A549 (cell line): ENCODE results near the gene PLEKHG4B. TPM values are rescaled to one million over a fixed set of nuclear protein-coding genes. Genes with fewer than 3 reads are reported as not detected.

Experiments
- ATAC-seq, 2 experiments: fragments of 200-7000 bp in 1 of 2; fragments of >200 bp in 1 of 2; cut with Nextera tagmentation in 1 of 2; cut with Tn5 transposase in 1 of 2; 3 replicates each; pipeline versions ENCODE4 v1.8.0 to v1.9.1; 2018 to 2020; ENCODE audit warnings: mild to moderate bottlenecking in 1 of 2, moderate library complexity in 1 of 2
- CTCF ChIA-PET: fragments of 300-600 bp; sonication (Branson Sonifier 250); formaldehyde crosslinking; extraction: SDS; loops from one replicate; lab custom pipeline; 2021; ENCODE audit warnings: antibody characterized with exemption, inconsistent platforms; lab: Yijun Ruan, JAX
- POLR2A ChIA-PET: fragments of 350-600 bp; formaldehyde crosslinking; extraction: SDS; loops from one replicate; lab custom pipeline; 2021; ENCODE audit warnings: antibody characterized with exemption, inconsistent platforms; lab: Yijun Ruan, JAX
- DNase-seq, 2 experiments: peaks; one replicate each; pipeline versions ENCODE4 v3.0.0 to v3.0.0-alpha.2; 2011 to 2016; ENCODE audit warnings: low read depth in 1 of 2, low spot score in 1 of 2
- FAIRE-seq: peaks from 2 replicates; lab custom pipeline; 2011; peaks lifted over from hg19 to GRCh38; lab: Jason Lieb, UNC
- H3K27ac ChIP-seq, 2 experiments: fragments of >200 bp; sonication (Bioruptor Twin); formaldehyde crosslinking; 3 replicates each; pipeline ENCODE4 v1.5.1; 2016 to 2017
- H3K4me1 ChIP-seq: fragments of >200 bp; sonication (Bioruptor Twin); formaldehyde crosslinking; 3 replicates; pipeline ENCODE4 v1.6.1; 2016
- H3K4me2 ChIP-seq: fragments of >200 bp; sonication (Bioruptor Twin); formaldehyde crosslinking; 3 replicates; pipeline ENCODE4 v1.6.1; 2016
- H3K4me3 ChIP-seq: fragments of >200 bp; sonication (Bioruptor Twin); formaldehyde crosslinking; 3 replicates; pipeline ENCODE4 v1.5.1; 2016
- H3K9me3 ChIP-seq: fragments of >200 bp; sonication (Bioruptor Twin); formaldehyde crosslinking; 3 replicates; pipeline ENCODE4 v1.6.1; 2016
- CBX2 ChIP-seq: fragments of 200-600 bp; sonication (generic); IDR thresholded peaks from 2 replicates; pipeline ENCODE4 v1.6.1; 2016; ENCODE audit warnings: low read depth, mild to moderate bottlenecking, borderline replicate concordance
- CBX8 ChIP-seq: fragments of 200-600 bp; sonication (generic); IDR thresholded peaks from 2 replicates; pipeline ENCODE4 v1.6.1; 2016
- CHD4 ChIP-seq: fragments of 200-600 bp; sonication (generic); IDR thresholded peaks from 2 replicates; pipeline ENCODE4 v1.6.1; 2016; ENCODE audit warnings: antibody characterized with exemption, mild to moderate bottlenecking, borderline replicate concordance
- CTCF ChIP-seq: fragments of >200 bp; sonication (Bioruptor Twin); formaldehyde crosslinking; IDR thresholded peaks from 3 replicates; pipeline ENCODE4 v1.5.1; 2016
- EP300 ChIP-seq, 2 experiments: fragments of >200 bp; sonication (Bioruptor Twin); formaldehyde crosslinking; IDR thresholded peaks; 2 replicates in 1 of 2; 3 replicates in 1 of 2; pipeline ENCODE4 v1.6.1; 2016 to 2017
- ESRRA ChIP-seq: fragments of 150-350 bp; IDR thresholded peaks from 2 replicates; pipeline ENCODE4 v1.6.1; 2014; ENCODE audit warnings: mild to moderate bottlenecking, low read length, borderline replicate concordance
- FOXS1 ChIP-seq: fragments of 250-450 bp; sonication (Bioruptor Pico); IDR thresholded peaks from 2 replicates; pipeline ENCODE4 v1.5.0; 2020; ENCODE audit warnings: mild to moderate bottlenecking, moderate library complexity
- HDAC2 ChIP-seq: fragments of 200-600 bp; sonication (generic); IDR thresholded peaks from 2 replicates; pipeline ENCODE4 v1.6.1; 2016
- HMGXB4 ChIP-seq: fragments of 250-450 bp; sonication (Bioruptor Pico); IDR thresholded peaks from 2 replicates; pipeline ENCODE4 v1.5.0; 2021; ENCODE audit warnings: mild to moderate bottlenecking, moderate library complexity, borderline replicate concordance
- JUNB ChIP-seq: fragments of >200 bp; sonication (Bioruptor Twin); formaldehyde crosslinking; IDR thresholded peaks from 2 replicates; pipeline ENCODE4 v1.6.1; 2016
- KDM1A ChIP-seq: fragments of 200-600 bp; sonication (generic); IDR thresholded peaks from 2 replicates; pipeline ENCODE4 v1.6.1; 2016; ENCODE audit warnings: low read depth, mild to moderate bottlenecking
- MYC ChIP-seq: IDR thresholded peaks from 2 replicates; pipeline ENCODE4 v1.6.1; 2012; ENCODE audit warnings: mild to moderate bottlenecking, inconsistent platforms, low read length, improper control_type of control experiment, borderline replicate concordance
- NFE2L2 ChIP-seq: fragments of 150-350 bp; conservative IDR thresholded peaks from 2 replicates; pipeline ENCODE4 v1.6.1; 2014; ENCODE audit warnings: low read length
- PBX3 ChIP-seq: IDR thresholded peaks from 2 replicates; pipeline ENCODE4 v1.6.1; 2012
- RARB ChIP-seq: fragments of 250-450 bp; sonication (Bioruptor Pico); IDR thresholded peaks from 2 replicates; pipeline ENCODE4 v1.8.0; 2021; ENCODE audit warnings: mild to moderate bottlenecking, moderate library complexity
- RFX5 ChIP-seq: fragments of 450-650 bp; IDR thresholded peaks from 2 replicates; pipeline ENCODE4 v1.7.1; 2014; ENCODE audit warnings: antibody characterized with exemption, mild to moderate bottlenecking, moderate library complexity
- RNF2 ChIP-seq: fragments of 200-600 bp; sonication (generic); IDR thresholded peaks from 2 replicates; pipeline ENCODE4 v1.6.1; 2016; ENCODE audit warnings: low read depth, mild to moderate bottlenecking, antibody characterized with exemption, moderate library complexity, borderline replicate concordance
- SMC3 ChIP-seq: fragments of >200 bp; sonication (Bioruptor Twin); formaldehyde crosslinking; IDR thresholded peaks from 3 replicates; pipeline ENCODE4 v1.6.1; 2018; ENCODE audit warnings: inconsistent platforms
- TFCP2L1 ChIP-seq: fragments of 250-450 bp; sonication (Bioruptor Pico); IDR thresholded peaks from 2 replicates; pipeline ENCODE4 v1.5.0; 2021; ENCODE audit warnings: mild to moderate bottlenecking
- TP53 ChIP-seq: fragments of 250-450 bp; sonication (Bioruptor Pico); IDR thresholded peaks from 2 replicates; pipeline ENCODE4 v1.5.0; 2021; ENCODE audit warnings: mild to moderate bottlenecking, moderate library complexity
- ZC3H11A ChIP-seq: fragments of 450-650 bp; IDR thresholded peaks from 2 replicates; pipeline ENCODE4 v1.6.1; 2014; ENCODE audit warnings: antibody characterized with exemption, mild to moderate bottlenecking
- ZSCAN20 ChIP-seq: fragments of 250-450 bp; sonication (Bioruptor Pico); IDR thresholded peaks from 2 replicates; pipeline ENCODE4 v1.8.0; 2022; ENCODE audit warnings: mild to moderate bottlenecking, moderate library complexity
- WGBS: methylation state at CpG from one replicate; pipeline ENCODE4 v1.1.6; 2017; ENCODE audit errors: missing lambda C conversion rate; 5-methylcytosine and 5-hydroxymethylcytosine counted together
- polyA plus RNA-seq, 4 experiments: library from polyadenylated mRNA; depleted of rRNA in 3 of 4; stranded (reverse); fragments of >200 nt; fragmentation: RNase III in 1 of 4; extraction: RNeasy Plus Mini Kit Qiagen cat#74134 plus additional on column Dnase treatment in 1 of 4; gene quantifications; 2 replicates in 3 of 4; 3 replicates in 1 of 4; pipeline ENCODE4 v1.2.3, GENCODE V29; 2011 to 2017
- TF ChIP-seq, protein P1 (sequence below): IDR thresholded peaks from 2 replicates; pipeline ENCODE4 v1.6.1; 2012; ENCODE audit warnings: low read depth, borderline replicate concordance

Gene PLEKHG4B
- polyA plus RNA-seq, 2 of the 4 experiments (the other 2 are of a cell fraction) = 0.57 to 0.59 TPM

DNA sequence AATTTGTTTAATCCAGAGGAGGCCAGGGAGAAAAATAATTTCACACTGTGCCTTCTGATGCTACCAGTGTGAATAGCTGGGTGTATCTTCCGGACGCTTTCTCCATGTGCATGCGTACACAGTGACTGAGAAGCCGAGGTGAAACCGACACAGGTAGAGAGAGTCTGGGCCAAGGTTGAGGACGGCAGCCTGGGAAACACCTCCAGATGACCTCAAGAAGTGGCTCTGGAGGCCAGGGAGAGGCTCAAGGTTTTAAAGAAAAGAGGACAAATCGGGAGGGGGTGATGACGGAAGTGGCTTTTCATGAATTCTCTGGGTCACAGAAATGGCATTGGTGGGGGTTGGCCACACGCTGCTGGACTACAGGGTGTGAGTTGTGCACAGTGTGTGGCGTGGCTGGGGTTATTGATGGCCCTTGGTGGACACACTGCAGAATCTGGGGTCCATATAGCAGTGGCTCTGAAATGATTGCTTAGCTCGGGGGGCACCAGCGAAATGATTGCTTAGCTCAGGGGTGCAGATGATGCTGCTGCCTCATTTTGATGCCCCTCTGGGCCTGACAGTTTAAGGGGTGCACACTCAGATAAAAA is 65.3 kb downstream of the PLEKHG4B start (continued):
- TF ChIP-seq CBX8 (no peak), HMGXB4 (CRISPR knock-in tag) (no peak), HDAC2 (no peak), PBX3 (no peak), JUNB (no peak), RFX5 (no peak)

- H3K9me3 ChIP-seq = no peaks in the 10 kb centered on the region
- ChIA-PET CTCF (interaction anchor here (0.9 kb wide), 1 partner anchor 11 kb away, joined by 3 read pairs; no protein-coding TSS in a partner anchor), POLR2A (no interaction called here)
- DNase-seq (no peak), FAIRE-seq (no peak), ATAC-seq (no peak)
- no peak overlapping the region for H3K27ac ChIP-seq
- H3K4me1 ChIP-seq = no peaks in the 10 kb centered on the region
- TF ChIP-seq MYC (no peak), JUNB (no peak), NFE2L2 (no peak), FOXS1 (CRISPR knock-in tag) (no peak)
- H3K4me3 ChIP-seq = no peak overlapping the region
- 82% methylated on average over 6 of the region's 11 CpGs for WGBS
- no peak overlapping the region for H3K4me2 ChIP-seq
Measured at GRCh38 chr5:157801-158200, 65.8 kb downstream of the PLEKHG4B start.

DNA sequence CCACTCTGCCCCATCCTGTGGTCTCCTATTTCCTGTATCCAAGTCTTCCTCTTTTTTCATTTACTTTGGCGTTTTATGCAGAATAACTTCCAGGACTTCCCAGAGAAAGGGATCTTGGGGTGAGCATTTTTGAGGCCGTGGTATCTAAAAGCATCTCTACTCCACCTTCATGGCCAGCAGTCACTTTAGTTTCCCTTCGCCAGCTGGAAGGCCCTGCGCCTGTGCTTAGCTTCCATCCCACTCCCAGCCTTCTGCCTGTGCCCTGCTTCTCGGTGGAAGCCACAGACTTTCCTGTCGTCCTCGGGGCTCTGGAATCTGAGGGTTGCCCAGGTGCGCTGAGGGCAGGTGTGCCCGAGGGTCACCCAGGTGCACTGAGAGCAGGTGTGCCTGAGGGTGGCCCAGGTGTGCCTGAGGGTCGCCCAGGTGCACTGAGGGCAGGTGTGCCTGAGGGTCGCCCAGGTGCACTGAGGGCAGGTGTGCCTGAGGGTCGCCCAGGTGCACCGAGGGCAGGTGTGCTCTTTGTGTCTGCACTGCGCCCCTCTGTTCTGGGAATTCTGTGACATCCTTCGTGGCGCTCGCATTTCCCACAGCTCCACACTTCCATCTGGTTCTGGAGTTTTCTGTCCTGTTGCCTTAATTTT is 67.0 kb downstream of the PLEKHG4B start:
- Histone ChIP-seq H3K4me3 (no peak overlapping the region), H3K9me3 (no peaks in the 10 kb centered on the region), H3K4me1 (no peaks in the 10 kb centered on the region), H3K27ac (no peak overlapping the region), H3K4me2 (no peak overlapping the region)
- 67% methylated on average over 15 of the region's 17 CpGs for WGBS
- DNase-seq (no peak), ATAC-seq (no peak), FAIRE-seq (no peak)
- TF ChIP-seq TP53 (CRISPR knock-in tag) (no peak), ZSCAN20 (CRISPR knock-in tag) (no peak), CBX2 (no peak)
- TF ChIP-seq, protein P1, sequence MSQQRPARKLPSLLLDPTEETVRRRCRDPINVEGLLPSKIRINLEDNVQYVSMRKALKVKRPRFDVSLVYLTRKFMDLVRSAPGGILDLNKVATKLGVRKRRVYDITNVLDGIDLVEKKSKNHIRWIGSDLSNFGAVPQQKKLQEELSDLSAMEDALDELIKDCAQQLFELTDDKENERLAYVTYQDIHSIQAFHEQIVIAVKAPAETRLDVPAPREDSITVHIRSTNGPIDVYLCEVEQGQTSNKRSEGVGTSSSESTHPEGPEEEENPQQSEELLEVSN = no peak
- POLR2A ChIA-PET = no interaction called here
- CTCF ChIA-PET = interaction anchor here (0.6 kb wide), 1 partner anchor 11 kb away, joined by 5 read pairs; no protein-coding TSS in a partner anchor

DNA sequence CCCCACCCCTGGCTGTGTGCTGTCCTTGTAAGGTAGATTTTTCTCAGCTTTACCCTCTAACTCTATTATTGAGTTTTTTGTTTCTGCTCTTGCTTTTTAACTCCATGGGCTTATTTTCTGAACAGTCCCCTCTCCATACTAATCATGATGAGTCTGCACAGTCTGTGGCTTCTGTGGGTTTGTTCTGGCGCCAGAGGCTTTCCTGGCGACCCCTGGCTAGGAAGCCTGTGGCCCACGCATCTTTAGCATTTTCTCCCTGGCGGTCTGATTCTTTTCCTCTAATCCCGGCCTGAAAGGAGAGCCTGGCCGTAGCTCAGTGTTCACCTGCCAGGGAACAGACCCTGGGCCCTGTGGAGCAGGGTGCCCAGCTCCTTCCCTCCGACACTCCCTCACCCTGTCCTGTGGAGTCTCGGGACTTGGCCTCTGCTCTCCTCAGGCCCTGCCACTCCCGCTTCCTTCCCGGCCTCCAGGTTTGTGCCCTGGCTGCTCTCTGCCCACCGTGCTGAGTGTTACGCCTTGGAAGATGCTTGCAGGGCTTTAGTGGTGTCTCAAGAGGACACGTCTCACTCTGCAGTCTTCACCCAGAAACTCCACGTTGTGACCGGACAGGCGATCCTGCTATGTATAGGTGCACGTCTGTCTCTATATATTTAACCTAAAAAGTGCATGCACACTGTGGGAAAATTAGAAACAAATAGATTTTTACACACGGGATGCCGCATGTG is 67.6 kb downstream of the PLEKHG4B start:
- POLR2A ChIA-PET = no interaction called here
- no peak overlapping the region for H3K4me3 ChIP-seq
- TF ChIP-seq SMC3 (no peak), KDM1A (no peak), EP300 (IDR thresholded peaks at IDR 0.05) (no peak), CTCF (no peak), CBX2 (no peak), TFCP2L1 (CRISPR knock-in tag) (no peak), ZC3H11A (no peak), MYC (no peak), CHD4 (no peak), RARB (CRISPR knock-in tag) (no peak), ESRRA (no peak), RNF2 (no peak)
- TF ChIP-seq, all 56 proteins: peak for 0
- no peak for FAIRE-seq
- CTCF ChIA-PET = interaction anchor here (0.9 kb wide), 1 partner anchor 21 kb away, joined by 3 read pairs; no protein-coding TSS in a partner anchor
- no peak; a peak in 1 of 6 replicates for ATAC-seq
- no peak overlapping the region for H3K27ac ChIP-seq
- H3K9me3 ChIP-seq = no peaks in the 10 kb centered on the region
- DNase-seq = no peak
- no peaks in the 10 kb centered on the region for H3K4me1 ChIP-seq
- no peak overlapping the region for H3K4me2 ChIP-seq
- WGBS = 64% methylated on average over 19 of the region's 19 CpGs
